Measurements from ENCODE around the gene QSOX2. TPM values are rescaled to one million over a fixed set of nuclear protein-coding genes. Genes with fewer than 3 reads are reported as not detected.

Gene QSOX2
- total and polyA plus RNA-seq, 4 donors: 4.9 to 12.2 (median 10.3) TPM

DNA sequence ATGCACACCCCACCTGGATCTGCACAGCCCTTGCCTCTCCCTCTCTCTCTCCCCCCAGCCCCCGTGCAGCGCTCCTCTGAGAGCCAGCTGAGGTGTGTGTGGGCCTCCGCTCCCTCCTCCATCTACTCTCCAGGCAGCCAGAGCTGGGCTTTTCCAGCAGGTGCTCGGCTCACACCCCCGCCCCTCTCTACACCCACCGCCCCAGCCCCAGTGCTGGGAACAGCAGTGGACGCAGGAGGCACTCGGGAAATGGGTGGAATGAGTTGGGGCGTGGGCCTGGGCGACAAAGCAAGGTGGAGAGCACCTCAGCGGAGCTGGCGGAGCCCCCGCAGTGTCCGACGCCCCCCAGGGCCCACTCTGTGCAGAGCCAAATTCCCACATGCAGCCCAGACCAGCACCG, 27.3 kb downstream of the QSOX2 start:
- H3K9ac ChIP-seq (ENCODE audit: insufficient read depth in 1 of 2, low read length in 2 of 2): no peak overlapping the region
- ATAC-seq (ENCODE audit: insufficient read depth, low FRiP score): no peak
- no peak overlapping the region for H3K4me3 ChIP-seq
- no peak for DNase-seq
- H3K27ac ChIP-seq (ENCODE audit: low read depth in 1 of 2, low read length in 1 of 2): no peak overlapping the region
- no peaks in the 10 kb centered on the region for H3K27me3 ChIP-seq (ENCODE audit: control insufficient read depth in 3 of 3, insufficient read depth in 3 of 3, low read length in 2 of 3)
- H3K36me3 ChIP-seq (ENCODE audit: control insufficient read depth in 4 of 4, insufficient read depth in 4 of 4, low read length in 4 of 4): peaks cover 9 to 45% (median 14%) of the 10 kb centered on the region in 4 donors
- peaks cover 0 to 5% (median 0%) of the 10 kb centered on the region in 4 donors for H3K9me3 ChIP-seq (ENCODE audit: control insufficient read depth in 4 of 4, insufficient read depth in 3 of 4, low read length in 3 of 4)
- 93 to 96% methylated on average over 15 to 16 of the region's 16 CpGs for WGBS, 2 donors
- H3K4me1 ChIP-seq (ENCODE audit: control insufficient read depth in 5 of 5, insufficient read depth in 5 of 5, low read length in 5 of 5): no peaks in the 10 kb centered on the region
- TF ChIP-seq, protein P1, sequence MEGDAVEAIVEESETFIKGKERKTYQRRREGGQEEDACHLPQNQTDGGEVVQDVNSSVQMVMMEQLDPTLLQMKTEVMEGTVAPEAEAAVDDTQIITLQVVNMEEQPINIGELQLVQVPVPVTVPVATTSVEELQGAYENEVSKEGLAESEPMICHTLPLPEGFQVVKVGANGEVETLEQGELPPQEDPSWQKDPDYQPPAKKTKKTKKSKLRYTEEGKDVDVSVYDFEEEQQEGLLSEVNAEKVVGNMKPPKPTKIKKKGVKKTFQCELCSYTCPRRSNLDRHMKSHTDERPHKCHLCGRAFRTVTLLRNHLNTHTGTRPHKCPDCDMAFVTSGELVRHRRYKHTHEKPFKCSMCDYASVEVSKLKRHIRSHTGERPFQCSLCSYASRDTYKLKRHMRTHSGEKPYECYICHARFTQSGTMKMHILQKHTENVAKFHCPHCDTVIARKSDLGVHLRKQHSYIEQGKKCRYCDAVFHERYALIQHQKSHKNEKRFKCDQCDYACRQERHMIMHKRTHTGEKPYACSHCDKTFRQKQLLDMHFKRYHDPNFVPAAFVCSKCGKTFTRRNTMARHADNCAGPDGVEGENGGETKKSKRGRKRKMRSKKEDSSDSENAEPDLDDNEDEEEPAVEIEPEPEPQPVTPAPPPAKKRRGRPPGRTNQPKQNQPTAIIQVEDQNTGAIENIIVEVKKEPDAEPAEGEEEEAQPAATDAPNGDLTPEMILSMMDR (IDR thresholded peaks at IDR 0.05; ENCODE audit: control extremely low read depth, extremely low read depth): no peak

DNA sequence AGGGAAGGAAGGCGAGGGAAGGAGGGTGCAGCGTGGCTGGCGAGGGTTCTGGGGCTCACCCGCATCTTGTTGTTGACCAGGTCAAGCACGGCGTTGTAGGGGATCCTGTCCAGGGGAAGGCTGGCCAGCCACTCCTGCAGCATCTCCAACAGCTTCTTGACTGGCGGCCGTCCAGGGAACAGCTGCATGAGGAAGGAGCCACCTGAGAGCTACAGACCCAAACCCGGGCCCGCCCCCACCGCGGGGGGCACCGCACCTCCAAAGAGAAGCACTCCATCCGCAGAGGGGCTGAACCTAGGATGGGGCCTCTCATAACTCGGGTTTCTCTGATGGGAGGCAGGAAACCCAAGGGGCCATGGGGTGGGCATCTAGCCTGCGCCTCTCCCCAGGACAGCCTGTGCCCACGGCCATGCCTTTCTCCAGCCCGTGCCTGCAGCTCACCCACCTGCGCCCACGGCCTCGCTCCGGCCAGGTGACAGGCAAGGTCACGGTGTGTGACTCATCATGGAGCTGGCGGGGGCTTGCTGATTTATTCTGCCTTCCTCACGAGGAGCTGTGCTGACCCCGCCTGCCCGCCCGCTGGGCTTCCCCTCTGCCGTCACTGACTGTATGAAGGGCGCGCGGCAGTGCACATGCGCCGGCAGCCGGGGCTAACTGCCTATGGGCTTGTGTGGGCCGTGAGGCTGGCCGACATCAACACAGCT, 28.9 kb downstream of the QSOX2 start:
- TF ChIP-seq, protein P1 (IDR thresholded peaks at IDR 0.05; ENCODE audit: control extremely low read depth, extremely low read depth): no peak
- Histone ChIP-seq H3K36me3 (ENCODE audit: control insufficient read depth in 4 of 4, insufficient read depth in 4 of 4, low read length in 4 of 4) (peaks cover 9 to 42% (median 14%) of the 10 kb centered on the region in 4 donors), H3K9ac (ENCODE audit: insufficient read depth in 1 of 2, low read length in 2 of 2) (no peak overlapping the region), H3K27me3 (ENCODE audit: control insufficient read depth in 3 of 3, insufficient read depth in 3 of 3, low read length in 2 of 3) (no peaks in the 10 kb centered on the region), H3K27ac (ENCODE audit: low read depth in 1 of 2, low read length in 1 of 2) (no peak overlapping the region), H3K4me3 (no peak overlapping the region), H3K4me1 (ENCODE audit: control insufficient read depth in 5 of 5, insufficient read depth in 5 of 5, low read length in 5 of 5) (no peaks in the 10 kb centered on the region), H3K9me3 (ENCODE audit: control insufficient read depth in 4 of 4, insufficient read depth in 3 of 4, low read length in 3 of 4) (peaks cover 0 to 5% (median 0%) of the 10 kb centered on the region in 4 donors)
- DNase-seq (no peak), ATAC-seq (ENCODE audit: insufficient read depth, low FRiP score) (no peak)
- 93 to 95% methylated on average over 31 to 37 of the region's 37 CpGs for WGBS, 2 donors

DNA sequence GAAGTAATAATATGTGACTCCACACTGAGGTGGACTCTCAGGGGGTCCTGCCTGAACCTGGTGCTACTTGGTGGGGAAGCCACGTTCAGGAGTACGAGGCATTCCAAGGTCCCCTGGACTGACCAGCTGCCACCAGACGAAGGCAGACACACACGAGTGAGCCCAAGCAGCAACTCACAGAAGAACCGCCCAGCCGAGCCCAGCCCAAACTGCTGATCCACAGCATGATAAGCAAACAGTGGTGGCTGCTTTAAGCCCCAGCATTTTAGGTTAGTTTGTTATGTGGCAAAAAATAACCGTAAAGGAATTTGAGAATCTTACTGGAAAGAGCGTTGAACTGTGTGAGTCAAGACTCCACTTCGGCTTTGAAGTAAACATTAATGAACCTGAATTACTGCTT, 31.9 kb downstream of the QSOX2 start:
- Histone ChIP-seq H3K4me3 (no peak overlapping the region), H3K27ac (ENCODE audit: low read depth in 1 of 2, low read length in 1 of 2) (no peak overlapping the region), H3K9me3 (ENCODE audit: control insufficient read depth in 4 of 4, insufficient read depth in 3 of 4, low read length in 3 of 4) (peaks cover 0 to 5% (median 0%) of the 10 kb centered on the region in 4 donors), H3K4me1 (ENCODE audit: control insufficient read depth in 5 of 5, insufficient read depth in 5 of 5, low read length in 5 of 5) (no peaks in the 10 kb centered on the region), H3K9ac (ENCODE audit: insufficient read depth in 1 of 2, low read length in 2 of 2) (no peak overlapping the region), H3K27me3 (ENCODE audit: control insufficient read depth in 3 of 3, insufficient read depth in 3 of 3, low read length in 2 of 3) (no peaks in the 10 kb centered on the region), H3K36me3 (ENCODE audit: control insufficient read depth in 4 of 4, insufficient read depth in 4 of 4, low read length in 4 of 4) (peaks cover 9 to 53% (median 15%) of the 10 kb centered on the region in 4 donors)
- ATAC-seq (ENCODE audit: insufficient read depth, low FRiP score) (no peak), DNase-seq (no peak)
- TF ChIP-seq, protein P1 (IDR thresholded peaks at IDR 0.05; ENCODE audit: control extremely low read depth, extremely low read depth): no peak
- WGBS, 2 donors: 97% methylated on average over 9 of the region's 9 CpGs
